ENCODE measurements around the gene P3R3URF.
A peak's percentile ranks its signal among the peaks of the same experiment; 100 is the strongest.

P3R3URF gene

DNA sequence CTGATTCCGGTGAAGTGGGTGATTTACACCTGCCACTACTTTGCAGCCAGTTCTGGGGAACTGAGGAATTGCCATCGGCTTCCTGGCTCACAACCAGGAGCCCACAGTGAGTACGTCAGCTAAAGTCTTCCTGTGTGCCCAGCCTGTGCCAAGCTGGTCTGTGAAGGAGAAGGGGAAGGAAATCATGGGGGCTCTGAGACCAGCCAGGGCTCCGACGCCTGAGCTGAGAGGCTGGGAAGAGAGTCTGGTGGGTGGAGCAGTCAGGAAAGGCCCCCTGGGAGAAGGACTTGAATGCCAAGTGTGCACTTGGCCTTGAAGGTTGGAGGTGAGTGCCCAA, 28.1 kb upstream of the P3R3URF start:
- no peak for DNase-seq (ENCODE audit: extremely low read depth, low read depth)
- TF ChIP-seq, protein P1, sequence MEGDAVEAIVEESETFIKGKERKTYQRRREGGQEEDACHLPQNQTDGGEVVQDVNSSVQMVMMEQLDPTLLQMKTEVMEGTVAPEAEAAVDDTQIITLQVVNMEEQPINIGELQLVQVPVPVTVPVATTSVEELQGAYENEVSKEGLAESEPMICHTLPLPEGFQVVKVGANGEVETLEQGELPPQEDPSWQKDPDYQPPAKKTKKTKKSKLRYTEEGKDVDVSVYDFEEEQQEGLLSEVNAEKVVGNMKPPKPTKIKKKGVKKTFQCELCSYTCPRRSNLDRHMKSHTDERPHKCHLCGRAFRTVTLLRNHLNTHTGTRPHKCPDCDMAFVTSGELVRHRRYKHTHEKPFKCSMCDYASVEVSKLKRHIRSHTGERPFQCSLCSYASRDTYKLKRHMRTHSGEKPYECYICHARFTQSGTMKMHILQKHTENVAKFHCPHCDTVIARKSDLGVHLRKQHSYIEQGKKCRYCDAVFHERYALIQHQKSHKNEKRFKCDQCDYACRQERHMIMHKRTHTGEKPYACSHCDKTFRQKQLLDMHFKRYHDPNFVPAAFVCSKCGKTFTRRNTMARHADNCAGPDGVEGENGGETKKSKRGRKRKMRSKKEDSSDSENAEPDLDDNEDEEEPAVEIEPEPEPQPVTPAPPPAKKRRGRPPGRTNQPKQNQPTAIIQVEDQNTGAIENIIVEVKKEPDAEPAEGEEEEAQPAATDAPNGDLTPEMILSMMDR (IDR thresholded peaks at IDR 0.05; ENCODE audit: low read depth, low read length, missing control alignments): no peak
- peak overlapping the region; percentile 84 for H3K4me3 ChIP-seq (replicated peaks; ENCODE audit: low read depth, low read length)

DNA sequence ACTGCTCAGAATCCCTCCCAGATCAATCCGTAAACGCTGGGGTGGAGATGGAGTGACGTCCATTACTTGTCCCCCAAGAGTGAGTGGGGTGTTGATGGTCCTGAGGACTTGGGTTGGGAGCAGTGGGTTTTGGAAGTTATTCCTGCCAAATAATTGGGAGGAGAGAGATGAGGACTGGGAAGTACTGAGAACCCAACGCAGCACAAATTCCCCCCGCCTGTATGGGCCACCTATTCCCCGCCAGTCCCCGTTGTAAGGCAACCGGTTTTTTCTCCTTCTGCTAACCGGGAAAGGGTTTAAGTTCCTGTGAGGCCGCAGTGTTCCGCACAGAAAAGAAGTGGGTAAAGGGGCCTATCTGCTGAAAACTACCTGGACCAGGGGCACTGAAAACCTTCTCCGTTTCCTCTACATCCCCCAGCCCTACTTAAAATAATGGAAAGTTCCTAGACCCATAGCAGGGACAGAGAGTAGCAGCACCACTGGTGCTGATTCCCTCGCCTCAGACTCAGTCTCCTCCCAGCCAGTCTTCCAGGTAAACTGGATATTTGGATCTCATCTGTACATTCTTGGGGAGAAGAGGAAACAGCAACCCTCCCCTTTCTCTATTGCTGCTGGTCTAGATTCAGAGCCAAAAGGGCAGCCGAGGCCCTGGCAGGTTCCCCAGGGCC, 27.6 kb upstream of the P3R3URF start:
- no peak for DNase-seq (ENCODE audit: extremely low read depth, low read depth)
- peak overlapping the region; percentile 84 for H3K4me3 ChIP-seq (replicated peaks; ENCODE audit: low read depth, low read length)
- TF ChIP-seq, protein P1 (IDR thresholded peaks at IDR 0.05; ENCODE audit: low read depth, low read length, missing control alignments): no peak

DNA sequence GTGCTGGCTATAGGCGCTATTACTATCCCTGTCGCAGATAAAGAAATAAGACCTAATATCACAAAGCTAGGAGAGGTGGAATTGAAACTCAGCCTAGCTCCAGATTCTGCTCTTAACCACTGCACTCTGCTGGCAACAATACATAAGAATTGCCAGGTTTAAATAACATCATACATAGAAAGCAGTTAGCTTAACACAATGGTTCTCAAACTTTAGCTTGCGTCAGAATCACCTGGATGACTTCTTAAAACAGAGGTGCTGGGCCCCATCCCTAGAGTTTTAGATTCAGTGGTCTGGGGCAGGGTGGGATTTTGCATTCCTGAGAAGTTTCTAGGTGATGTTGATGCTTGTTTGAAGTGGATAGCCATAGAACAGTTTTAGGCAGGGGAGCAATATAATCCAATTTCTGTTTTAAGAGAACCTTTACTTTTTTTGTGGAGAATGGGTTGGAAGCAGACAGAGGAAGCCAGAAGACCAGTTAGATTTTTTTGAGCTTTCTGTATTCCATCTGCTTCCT, 23.0 kb upstream of the P3R3URF start:
- H3K4me3 ChIP-seq (replicated peaks; ENCODE audit: low read depth, low read length): no peak overlapping the region
- TF ChIP-seq, protein P1 (IDR thresholded peaks at IDR 0.05; ENCODE audit: low read depth, low read length, missing control alignments): no peak
- no peak for DNase-seq (ENCODE audit: extremely low read depth, low read depth)

DNA sequence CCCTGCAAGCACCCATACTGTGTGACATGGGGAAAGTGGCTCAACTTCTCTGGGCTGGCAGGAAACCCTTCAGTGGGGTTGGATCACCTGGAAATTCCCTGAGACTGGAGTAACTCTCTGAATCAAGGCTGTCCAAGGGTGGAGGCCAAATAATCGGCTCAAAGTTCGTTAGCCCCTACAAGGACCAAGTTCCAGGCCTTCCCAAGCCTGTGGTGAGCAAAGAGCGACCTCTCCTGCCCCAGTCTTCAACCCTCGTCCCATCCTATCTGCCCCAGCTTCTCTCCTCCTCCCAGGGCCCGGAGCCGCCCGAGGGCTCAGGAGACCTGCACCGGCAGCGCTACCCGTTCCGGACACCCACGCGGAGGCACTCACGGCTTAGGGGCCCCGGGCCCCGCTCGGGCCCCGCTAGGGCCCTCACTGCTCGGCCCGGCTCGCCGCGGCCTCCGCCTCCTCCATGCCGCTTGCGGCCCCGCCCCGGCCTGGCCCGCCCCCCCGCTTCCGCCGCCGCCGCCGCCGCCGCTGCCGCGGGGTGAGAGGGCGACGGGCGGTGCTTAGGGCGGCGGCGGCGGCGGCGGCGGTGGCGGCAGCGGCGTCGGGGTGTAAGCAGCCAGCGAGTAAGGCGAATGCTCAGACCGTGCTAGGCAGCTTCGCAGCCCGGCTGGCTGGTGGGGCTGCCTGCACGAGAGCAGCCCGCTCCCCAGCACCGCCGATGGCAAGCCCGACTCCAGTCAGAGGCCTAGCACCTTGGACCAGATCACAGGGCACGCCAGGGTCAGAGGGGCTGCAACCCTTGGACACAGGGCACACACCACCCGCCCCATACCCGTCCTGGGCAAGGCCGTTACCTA, 21.9 kb upstream of the P3R3URF start, which contains the start of gene POMGNT1:
Gene POMGNT1, minus strand, starts transcription at position 471 of the 848 bp plus-strand sequence. CDS start 613 bp downstream, outside the sequence.
- TF ChIP-seq, protein P1 (IDR thresholded peaks at IDR 0.05; ENCODE audit: low read depth, low read length, missing control alignments): no peak
- DNase-seq (ENCODE audit: extremely low read depth, low read depth): no peak
- peak within 1 kb of the TSS; percentile 65 for H3K4me3 ChIP-seq (replicated peaks; ENCODE audit: low read depth, low read length)

DNA sequence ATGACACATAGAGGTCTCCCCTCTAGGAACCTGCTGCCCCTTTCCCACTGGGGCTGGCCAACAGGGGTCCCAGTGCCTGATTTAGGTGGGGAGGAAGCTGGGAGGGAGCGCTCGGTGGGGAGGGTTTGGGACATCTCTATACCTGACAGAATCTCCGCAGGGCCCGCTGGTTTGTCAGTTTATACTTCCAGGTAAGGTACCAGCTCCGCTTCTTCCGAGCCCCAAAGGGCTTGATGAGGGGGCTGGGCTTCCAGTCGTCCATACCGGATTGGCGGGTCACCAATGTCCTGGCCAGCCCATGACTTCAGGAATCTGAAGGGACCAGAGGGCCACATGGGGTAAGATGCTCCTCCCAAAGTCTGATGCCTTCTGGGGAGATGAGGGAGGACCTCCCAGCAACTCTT, 21.3 kb upstream of the P3R3URF start:
- DNase-seq (ENCODE audit: extremely low read depth, low read depth): no peak
- TF ChIP-seq, protein P1 (IDR thresholded peaks at IDR 0.05; ENCODE audit: low read depth, low read length, missing control alignments): no peak
- H3K4me3 ChIP-seq (replicated peaks; ENCODE audit: low read depth, low read length): peak overlapping the region; percentile 65

DNA sequence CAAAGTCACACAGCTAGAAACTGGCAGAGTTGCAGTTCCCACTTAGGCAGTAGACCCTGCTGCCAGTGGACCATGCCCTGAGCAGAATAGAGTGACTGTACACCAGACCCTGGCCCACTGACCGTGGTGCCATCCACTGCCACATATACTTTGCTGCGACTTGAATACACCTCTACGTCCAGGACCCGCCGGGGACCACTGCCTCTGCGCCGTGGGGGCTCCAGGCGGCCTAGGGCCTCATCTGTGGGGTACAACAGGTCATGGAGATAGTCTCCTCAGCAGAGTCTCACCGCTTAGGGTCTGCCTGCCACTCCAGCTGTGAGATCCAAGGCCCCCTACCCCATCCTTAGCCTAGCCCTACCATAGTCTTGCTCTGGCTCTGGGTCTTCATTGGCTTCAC, 20.3 kb upstream of the P3R3URF start:
- H3K4me3 ChIP-seq (replicated peaks; ENCODE audit: low read depth, low read length): no peak overlapping the region
- DNase-seq (ENCODE audit: extremely low read depth, low read depth): no peak
- TF ChIP-seq, protein P1 (IDR thresholded peaks at IDR 0.05; ENCODE audit: low read depth, low read length, missing control alignments): no peak
